ENCODE measurements around the gene DDX17.
"Not testable (repeated sequence)": the region's sequence is repeated elsewhere in the genome, so short reads cannot be mapped to it uniquely, and the experiment has no call there.

Gene DDX17

GRCh38 chr22:38477585-38477984 lies 28.5 kb downstream of the DDX17 start:
- DNase-seq (ENCODE audit: extremely low spot score): no peak
- no peak for TF ChIP-seq BHLHE40 (IDR thresholded peaks at IDR 0.05; ENCODE audit: borderline replicate concordance)
- TF ChIP-seq LEF1 (IDR thresholded peaks at IDR 0.05; ENCODE audit: borderline replicate concordance): no peak
- no peak for TF ChIP-seq ELF4 (IDR thresholded peaks at IDR 0.05)
- TF ChIP-seq CTBP1 (IDR thresholded peaks at IDR 0.05; ENCODE audit: borderline replicate concordance): no peak
- no peak for TF ChIP-seq L3MBTL2 (conservative IDR thresholded peaks at IDR 0.05)
- no peak for TF ChIP-seq ARNT (IDR thresholded peaks at IDR 0.05)
- no peak for TF ChIP-seq PKNOX1 (IDR thresholded peaks at IDR 0.05)
- no peak for TF ChIP-seq FOXK2 (IDR thresholded peaks at IDR 0.05)
- TF ChIP-seq TARDBP (IDR thresholded peaks at IDR 0.05): no peak
- TF ChIP-seq ZNF384 (IDR thresholded peaks at IDR 0.05): no peak
- no peak for TF ChIP-seq NFRKB (IDR thresholded peaks at IDR 0.05)
- no peak for TF ChIP-seq SP1 (IDR thresholded peaks at IDR 0.05)
- no peak for TF ChIP-seq HDGF (IDR thresholded peaks at IDR 0.05; ENCODE audit: borderline replicate concordance)
- TF ChIP-seq FOXM1 (IDR thresholded peaks at IDR 0.05; ENCODE audit: borderline replicate concordance): no peak
- TF ChIP-seq FOXA1 (IDR thresholded peaks at IDR 0.05): no peak
- TF ChIP-seq SUZ12 (IDR thresholded peaks at IDR 0.05): no peak
- CTCF ChIA-PET: interaction anchor here (0.7 kb wide), 1 partner anchor 14 kb away, joined by 5 read pairs; no protein-coding TSS in a partner anchor
- POLR2A ChIA-PET: interaction anchor here (1.2 to 1.4 kb wide), 2 partner anchors 10 to 76 kb away, joined by 3 to 7 read pairs; partner anchors contain the start of gene KDELR3

- ChIA-PET CTCF (no interaction called here), POLR2A (no interaction called here)
- no peak for TF ChIP-seq ARNT (IDR thresholded peaks at IDR 0.05)
- no peak for DNase-seq (ENCODE audit: extremely low spot score)
Observed at GRCh38 chr22:38474003-38474607, 32.0 kb downstream of the DDX17 start.

GRCh38 chr22:38471237-38471636 lies 34.9 kb downstream of the DDX17 start:
- POLR2A ChIA-PET: no interaction called here
- CTCF ChIA-PET: no interaction called here
- TF ChIP-seq L3MBTL2 (conservative IDR thresholded peaks at IDR 0.05) (no peak), PKNOX1 (IDR thresholded peaks at IDR 0.05) (no peak), ZNF384 (IDR thresholded peaks at IDR 0.05) (no peak), NFRKB (IDR thresholded peaks at IDR 0.05) (no peak), CTBP1 (IDR thresholded peaks at IDR 0.05; ENCODE audit: borderline replicate concordance) (no peak), ARNT (IDR thresholded peaks at IDR 0.05) (no peak), LEF1 (IDR thresholded peaks at IDR 0.05; ENCODE audit: borderline replicate concordance) (no peak), FOXM1 (IDR thresholded peaks at IDR 0.05; ENCODE audit: borderline replicate concordance) (no peak), SUZ12 (IDR thresholded peaks at IDR 0.05) (no peak), FOXK2 (IDR thresholded peaks at IDR 0.05) (no peak), ELF4 (IDR thresholded peaks at IDR 0.05) (no peak), SP1 (IDR thresholded peaks at IDR 0.05) (no peak), HDGF (IDR thresholded peaks at IDR 0.05; ENCODE audit: borderline replicate concordance) (no peak), FOXA1 (IDR thresholded peaks at IDR 0.05) (no peak)

GRCh38 chr22:38470179-38470578 lies 35.9 kb downstream of the DDX17 start:
- DNase-seq (ENCODE audit: extremely low spot score); CTCF ChIA-PET; POLR2A ChIA-PET: not testable (repeated sequence)

More at GRCh38 chr22:38471237-38471636, 34.9 kb downstream of the DDX17 start:
- no peak for DNase-seq (ENCODE audit: extremely low spot score)

- TF ChIP-seq SUZ12 (IDR thresholded peaks at IDR 0.05): no peak
- TF ChIP-seq ZNF384 (IDR thresholded peaks at IDR 0.05): no peak
- no peak for TF ChIP-seq ARNT (IDR thresholded peaks at IDR 0.05)
- TF ChIP-seq PKNOX1 (IDR thresholded peaks at IDR 0.05): no peak
- TF ChIP-seq L3MBTL2 (conservative IDR thresholded peaks at IDR 0.05): no peak
- no peak for TF ChIP-seq ELF4 (IDR thresholded peaks at IDR 0.05)
- no peak for TF ChIP-seq SP1 (IDR thresholded peaks at IDR 0.05)
- TF ChIP-seq FOXM1 (IDR thresholded peaks at IDR 0.05; ENCODE audit: borderline replicate concordance): no peak
- no peak for TF ChIP-seq NFRKB (IDR thresholded peaks at IDR 0.05)
- TF ChIP-seq FOXK2 (IDR thresholded peaks at IDR 0.05): no peak
- no peak for TF ChIP-seq CTBP1 (IDR thresholded peaks at IDR 0.05; ENCODE audit: borderline replicate concordance)
- no peak for TF ChIP-seq HDGF (IDR thresholded peaks at IDR 0.05; ENCODE audit: borderline replicate concordance)
- no peak for TF ChIP-seq BHLHE40 (IDR thresholded peaks at IDR 0.05; ENCODE audit: borderline replicate concordance)
- no peak for TF ChIP-seq TARDBP (IDR thresholded peaks at IDR 0.05)
- no peak for TF ChIP-seq FOXA1 (IDR thresholded peaks at IDR 0.05)
- POLR2A ChIA-PET: interaction anchor here (0.7 kb wide), 1 partner anchor 9 kb away, joined by 3 read pairs; no protein-coding TSS in a partner anchor
- no peak for DNase-seq (ENCODE audit: extremely low spot score)
- CTCF ChIA-PET: interaction anchor here (0.7 kb wide), 1 partner anchor 34 kb away, joined by 3 read pairs; no protein-coding TSS in a partner anchor
Observed at GRCh38 chr22:38469306-38469781, 36.8 kb downstream of the DDX17 start.

- 0 out of 2 replicates have a peak, but pooled peaks have one; percentile 15 for TF ChIP-seq L3MBTL2 (conservative IDR thresholded peaks at IDR 0.05)
- no peak for TF ChIP-seq PKNOX1 (IDR thresholded peaks at IDR 0.05)
Observed at GRCh38 chr22:38468443-38469305, 37.4 kb downstream of the DDX17 start.

More at GRCh38 chr22:38468443-38469305, 37.4 kb downstream of the DDX17 start:
- CTCF ChIA-PET: interaction anchor here (1.0 kb wide), 2 partner anchors 14 to 34 kb away, joined by 3 read pairs; no protein-coding TSS in a partner anchor
- POLR2A ChIA-PET: interaction anchor here (0.7 to 1.4 kb wide), 5 partner anchors 9 to 17 kb away, joined by 3 to 7 read pairs (median 3); no protein-coding TSS in a partner anchor
- peak; percentile 76 for DNase-seq (ENCODE audit: extremely low spot score)

Measured in HEK293T (cell line).